ENCODE measurements around the gene GRIK4.

The GRIK4 gene

GRCh38 chr11:120473503-120473902 is 38.0 kb upstream of the GRIK4 start:
- TF ChIP-seq CTCF (IDR thresholded peaks at IDR 0.05; ENCODE audit: low read depth, low read length, missing control alignments): no peak
- DNase-seq (ENCODE audit: low read depth): no peak
- no peak overlapping the region for H3K4me3 ChIP-seq (ENCODE audit: low read depth, low read length)
- in situ Hi-C loops (cut with HindIII; ENCODE audit: low sequenced_read_pairs): no loop called here

GRCh38 chr11:120482149-120482548 is 29.4 kb upstream of the GRIK4 start:
- in situ Hi-C loops (cut with HindIII; ENCODE audit: low sequenced_read_pairs): no loop called here
- DNase-seq (ENCODE audit: low read depth): no peak
- no peak for TF ChIP-seq CTCF (IDR thresholded peaks at IDR 0.05; ENCODE audit: low read depth, low read length, missing control alignments)
- H3K4me3 ChIP-seq (ENCODE audit: low read depth, low read length): no peak overlapping the region

DNA sequence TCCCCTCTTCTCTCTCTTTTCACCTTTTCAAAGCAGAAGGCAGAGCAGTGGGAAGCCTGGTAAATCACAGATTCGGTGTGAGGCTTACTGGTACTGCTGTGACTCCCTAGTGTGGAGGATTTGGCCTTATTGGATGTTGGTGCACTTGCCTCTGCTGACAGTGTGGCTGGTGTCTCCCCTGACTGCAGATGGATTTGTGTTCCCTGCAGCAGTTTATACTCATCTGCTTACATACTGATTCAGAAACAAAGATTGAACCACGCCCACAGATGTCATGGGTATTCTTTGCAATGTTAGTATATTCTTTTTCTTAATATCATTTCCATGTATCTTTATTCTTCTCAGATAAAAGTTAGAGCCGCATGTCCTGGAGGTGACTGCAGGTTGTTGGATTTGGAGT is 26.8 kb upstream of the GRIK4 start:
- no peak for DNase-seq (ENCODE audit: low read depth)
- TF ChIP-seq CTCF (IDR thresholded peaks at IDR 0.05; ENCODE audit: low read depth, low read length, missing control alignments): no peak
- H3K4me3 ChIP-seq (ENCODE audit: low read depth, low read length): no peak overlapping the region
- in situ Hi-C loops (cut with HindIII; ENCODE audit: low sequenced_read_pairs): no loop called here

- no peak overlapping the region for H3K4me3 ChIP-seq (ENCODE audit: low read depth, low read length)
- no peak for DNase-seq (ENCODE audit: low read depth)
- in situ Hi-C loops (cut with HindIII; ENCODE audit: low sequenced_read_pairs): no loop called here
- no peak for TF ChIP-seq CTCF (IDR thresholded peaks at IDR 0.05; ENCODE audit: low read depth, low read length, missing control alignments)
These were observed 25.4 kb upstream of the GRIK4 start for GRCh38 chr11:120486138-120486537.

DNA sequence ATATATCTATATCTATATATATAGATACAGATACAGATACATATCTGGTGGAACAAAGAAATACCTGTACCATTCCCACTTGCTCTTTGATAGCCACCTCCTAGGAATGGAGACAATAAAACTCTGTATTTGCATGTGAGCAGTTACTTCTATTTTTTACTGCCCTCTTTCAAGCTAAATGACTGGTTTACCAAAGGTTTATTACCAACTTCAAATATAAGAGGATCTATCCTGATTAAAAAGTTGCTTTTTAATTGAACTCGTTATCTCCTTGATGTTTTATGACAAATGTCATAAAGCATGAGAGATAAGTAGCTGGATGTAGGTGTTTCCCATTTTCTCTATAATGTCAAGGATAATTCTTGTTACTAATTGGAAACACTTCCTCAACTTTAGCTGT is 21.7 kb upstream of the GRIK4 start:
- no peak overlapping the region for H3K4me3 ChIP-seq (ENCODE audit: low read depth, low read length)
- in situ Hi-C loops (cut with HindIII; ENCODE audit: low sequenced_read_pairs): no loop called here
- TF ChIP-seq CTCF (IDR thresholded peaks at IDR 0.05; ENCODE audit: low read depth, low read length, missing control alignments): no peak
- DNase-seq (ENCODE audit: low read depth): no peak

DNA sequence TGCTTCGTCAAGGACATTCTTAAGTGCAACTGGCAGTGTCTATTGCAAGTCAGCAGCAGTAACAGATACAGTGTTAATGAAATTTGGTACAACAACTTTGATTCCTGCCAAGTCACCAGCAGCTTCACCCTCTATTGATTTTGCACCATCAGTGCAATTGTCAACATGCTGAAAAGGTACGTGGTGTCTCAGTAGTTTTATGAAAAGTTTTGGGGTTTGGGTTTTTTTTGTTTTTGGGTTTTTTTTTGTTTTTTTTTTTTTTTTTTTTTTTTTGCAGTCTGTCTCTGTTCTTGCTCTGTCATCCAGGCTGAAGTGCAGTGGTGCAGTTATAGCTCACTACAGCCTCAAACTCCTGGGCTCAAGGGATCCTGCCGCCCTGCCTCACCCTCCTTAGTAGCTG is 19.1 kb upstream of the GRIK4 start:
- in situ Hi-C loops (cut with HindIII; ENCODE audit: low sequenced_read_pairs): no loop called here
- no peak for DNase-seq (ENCODE audit: low read depth)
- TF ChIP-seq CTCF (IDR thresholded peaks at IDR 0.05; ENCODE audit: low read depth, low read length, missing control alignments): no peak
- no peak overlapping the region for H3K4me3 ChIP-seq (ENCODE audit: low read depth, low read length)

DNA sequence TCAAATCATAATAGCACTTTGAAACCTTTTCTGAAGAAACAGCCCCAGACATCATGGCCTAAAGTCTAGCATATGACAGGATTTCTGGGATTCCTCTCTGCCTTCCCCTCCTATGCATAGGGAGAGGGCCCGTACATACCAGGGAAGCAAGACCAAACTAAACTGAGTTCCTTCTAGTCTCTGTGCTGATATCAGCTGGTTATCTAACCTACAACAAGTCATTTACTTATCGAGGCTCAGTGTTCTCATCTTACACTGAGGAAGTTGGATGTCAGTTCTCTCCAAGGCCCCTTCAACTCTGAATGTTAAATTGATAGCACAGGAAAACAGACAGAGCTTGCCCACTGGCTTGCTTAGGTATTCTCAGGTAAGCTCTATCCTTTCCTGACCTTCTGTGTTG is 17.0 kb upstream of the GRIK4 start:
- no peak overlapping the region for H3K4me3 ChIP-seq (ENCODE audit: low read depth, low read length)
- no peak for DNase-seq (ENCODE audit: low read depth)
- in situ Hi-C loops (cut with HindIII; ENCODE audit: low sequenced_read_pairs): no loop called here
- no peak for TF ChIP-seq CTCF (IDR thresholded peaks at IDR 0.05; ENCODE audit: low read depth, low read length, missing control alignments)

All from astrocyte of the cerebellum (primary cell).